ENCODE data around the gene RHOXF2B.
"Not testable (repeated sequence)": the region's sequence is repeated elsewhere in the genome, so short reads cannot be mapped to it uniquely, and the experiment has no call there.

Gene RHOXF2B
- total RNA-seq: 0 reads per million in 2 donors

GRCh38 chrX:120077590-120077989 lies at the start of gene RHOXF2B:
Gene RHOXF2B (minus strand): TSS chrX:120077690. CDS start chrX:120077552, 138 bp downstream.
- DNase-seq: not testable (repeated sequence)

- no peak for DNase-seq
Observed at GRCh38 chrX:120125444-120125843, 48.0 kb upstream of the RHOXF2B start.

- no peak for DNase-seq
Observed at GRCh38 chrX:120120223-120120622, 42.7 kb upstream of the RHOXF2B start.

- no peak for DNase-seq
Observed at GRCh38 chrX:120115438-120115963, 38.0 kb upstream of the RHOXF2B start, which contains the start of gene RHOXF1. Gene RHOXF1 (minus strand): TSS chrX:120115913. CDS start chrX:120115862, 51 bp downstream.

- DNase-seq: no peak
Observed at GRCh38 chrX:120111611-120112010, 34.1 kb upstream of the RHOXF2B start.

GRCh38 chrX:120109378-120109777 lies 31.9 kb upstream of the RHOXF2B start:
- DNase-seq: no peak

- not testable (repeated sequence) for DNase-seq
Observed at GRCh38 chrX:120104707-120105106, 27.2 kb upstream of the RHOXF2B start.

GRCh38 chrX:120101057-120101456 lies 23.6 kb upstream of the RHOXF2B start:
- DNase-seq: not testable (repeated sequence)

GRCh38 chrX:120090208-120090607 lies 12.7 kb upstream of the RHOXF2B start:
- no peak for DNase-seq

GRCh38 chrX:120087289-120088017 lies 10.0 kb upstream of the RHOXF2B start:
- DNase-seq: no peak

- DNase-seq: not testable (repeated sequence)
Observed at GRCh38 chrX:120085553-120086185, 8.2 kb upstream of the RHOXF2B start.

- DNase-seq: not testable (repeated sequence)
Observed at GRCh38 chrX:120066169-120066568, 11.3 kb downstream of the RHOXF2B start.

GRCh38 chrX:120042712-120043111 lies 34.8 kb downstream of the RHOXF2B start:
- not testable (repeated sequence) for DNase-seq

GRCh38 chrX:120042247-120042646 lies 35.2 kb downstream of the RHOXF2B start:
- DNase-seq: not testable (repeated sequence)

GRCh38 chrX:120040176-120040575 lies 37.3 kb downstream of the RHOXF2B start:
- DNase-seq: not testable (repeated sequence)

- not testable (repeated sequence) for DNase-seq
Observed at GRCh38 chrX:120039087-120039733, 38.3 kb downstream of the RHOXF2B start.

GRCh38 chrX:120036704-120037103 lies 40.8 kb downstream of the RHOXF2B start:
- no peak for DNase-seq

- not testable (repeated sequence) for DNase-seq
Observed at GRCh38 chrX:120035522-120036309, 41.8 kb downstream of the RHOXF2B start.

GRCh38 chrX:120029354-120029753 lies 48.1 kb downstream of the RHOXF2B start:
- peak in 1 of 5 experiments; percentile 11 for DNase-seq

GRCh38 chrX:120023259-120023658 lies 54.2 kb downstream of the RHOXF2B start:
- no peak for DNase-seq

- no peak for DNase-seq
Observed at GRCh38 chrX:120022763-120023162, 54.7 kb downstream of the RHOXF2B start.

Measured in T-helper 2 cell (primary cell).